ENCODE results near the gene PABPN1.

Gene PABPN1

DNA sequence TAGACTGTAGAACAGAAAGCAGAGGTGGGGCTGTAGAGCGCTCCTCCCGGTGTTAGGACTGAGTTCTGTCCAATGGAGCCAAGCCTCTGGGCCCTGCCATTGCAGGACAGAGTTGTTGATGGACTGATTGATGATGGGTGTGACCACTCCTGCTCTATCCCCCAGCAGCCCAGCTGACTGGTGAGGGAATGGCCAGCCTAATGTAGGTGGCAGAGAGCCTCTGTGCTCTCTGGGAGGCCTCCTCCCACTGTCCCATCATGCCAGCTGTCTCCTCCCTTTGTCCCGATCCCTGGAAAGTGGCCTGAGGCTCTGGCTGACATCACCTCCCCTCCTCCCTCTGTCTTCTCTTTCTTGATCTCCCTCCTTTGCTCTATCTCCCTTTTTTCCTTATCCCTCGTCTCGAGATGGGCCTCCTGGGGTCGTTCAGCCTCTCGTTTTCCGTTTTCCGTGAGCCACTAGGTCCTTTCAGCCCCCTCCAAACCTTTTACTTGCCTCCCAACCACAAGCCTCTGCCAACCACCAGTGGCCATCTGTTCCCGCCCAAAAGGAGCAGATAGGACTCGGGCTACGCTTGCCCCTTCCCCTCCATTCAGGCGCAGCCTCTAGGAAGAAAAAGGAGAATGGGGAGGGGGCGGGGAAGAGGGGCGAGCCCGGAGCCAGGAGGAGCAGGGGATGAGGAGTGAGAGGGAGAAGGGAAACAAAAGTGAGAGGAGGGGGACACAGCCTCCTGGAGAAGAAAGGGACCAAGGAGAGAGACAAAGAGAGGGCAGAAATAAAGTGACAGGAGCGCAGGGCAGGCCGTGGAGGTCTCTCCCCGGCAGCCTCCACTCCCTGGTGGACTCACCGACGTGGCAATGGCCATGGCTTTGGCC lies 43.1 kb downstream of the PABPN1 start:
- TF ChIP-seq, protein P1, sequence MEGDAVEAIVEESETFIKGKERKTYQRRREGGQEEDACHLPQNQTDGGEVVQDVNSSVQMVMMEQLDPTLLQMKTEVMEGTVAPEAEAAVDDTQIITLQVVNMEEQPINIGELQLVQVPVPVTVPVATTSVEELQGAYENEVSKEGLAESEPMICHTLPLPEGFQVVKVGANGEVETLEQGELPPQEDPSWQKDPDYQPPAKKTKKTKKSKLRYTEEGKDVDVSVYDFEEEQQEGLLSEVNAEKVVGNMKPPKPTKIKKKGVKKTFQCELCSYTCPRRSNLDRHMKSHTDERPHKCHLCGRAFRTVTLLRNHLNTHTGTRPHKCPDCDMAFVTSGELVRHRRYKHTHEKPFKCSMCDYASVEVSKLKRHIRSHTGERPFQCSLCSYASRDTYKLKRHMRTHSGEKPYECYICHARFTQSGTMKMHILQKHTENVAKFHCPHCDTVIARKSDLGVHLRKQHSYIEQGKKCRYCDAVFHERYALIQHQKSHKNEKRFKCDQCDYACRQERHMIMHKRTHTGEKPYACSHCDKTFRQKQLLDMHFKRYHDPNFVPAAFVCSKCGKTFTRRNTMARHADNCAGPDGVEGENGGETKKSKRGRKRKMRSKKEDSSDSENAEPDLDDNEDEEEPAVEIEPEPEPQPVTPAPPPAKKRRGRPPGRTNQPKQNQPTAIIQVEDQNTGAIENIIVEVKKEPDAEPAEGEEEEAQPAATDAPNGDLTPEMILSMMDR (IDR thresholded peaks at IDR 0.05; ENCODE audit: borderline replicate concordance, insufficient read depth, low read depth, low read length) = no peak
- H3K4me3 ChIP-seq (ENCODE audit: low read depth, low read length) = no peak overlapping the region

DNA sequence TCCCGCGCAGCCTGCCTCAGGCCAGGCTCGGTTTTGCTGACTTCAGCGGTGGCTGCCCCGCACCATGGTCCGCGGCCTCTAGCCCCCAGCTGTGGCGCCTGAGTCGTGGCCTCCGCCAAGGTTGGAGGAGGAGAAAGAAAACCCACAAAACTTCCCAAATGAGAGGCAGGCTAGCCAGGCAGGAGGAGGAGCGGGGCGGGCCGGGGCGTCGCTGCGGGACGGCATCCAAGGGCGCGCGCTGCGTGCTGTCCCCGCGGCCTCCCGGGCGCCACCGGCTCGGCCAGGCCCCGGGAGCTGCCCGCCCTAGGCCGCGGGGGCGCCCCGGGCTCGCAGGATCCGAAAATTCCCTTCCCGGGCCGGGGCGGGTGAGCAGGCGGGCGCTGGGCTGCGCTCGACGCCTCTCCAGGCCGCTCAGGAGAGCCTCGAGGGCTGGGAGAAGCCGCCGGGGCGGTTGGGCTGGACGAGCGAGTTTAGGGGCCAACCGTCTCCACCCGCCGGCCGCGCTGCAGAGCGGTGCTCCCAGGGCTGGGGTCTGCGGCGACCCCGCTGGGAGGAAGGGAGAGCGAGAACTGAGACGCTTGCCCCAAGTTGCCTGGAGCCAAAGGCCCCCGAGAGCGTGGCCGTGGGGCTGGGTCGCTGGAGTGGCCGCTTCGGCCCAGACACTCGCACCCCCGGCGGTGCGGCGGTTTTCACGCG lies 43.9 kb downstream of the PABPN1 start, which contains the start of gene EFS:
Gene EFS, minus strand, starts transcription at position 137 of the 696 bp plus-strand sequence. CDS start 147 bp downstream, outside the sequence.
- TF ChIP-seq, protein P1 (IDR thresholded peaks at IDR 0.05; ENCODE audit: borderline replicate concordance, insufficient read depth, low read depth, low read length) = no peak
- no peak within 1 kb of the TSS for H3K4me3 ChIP-seq (ENCODE audit: low read depth, low read length)

DNA sequence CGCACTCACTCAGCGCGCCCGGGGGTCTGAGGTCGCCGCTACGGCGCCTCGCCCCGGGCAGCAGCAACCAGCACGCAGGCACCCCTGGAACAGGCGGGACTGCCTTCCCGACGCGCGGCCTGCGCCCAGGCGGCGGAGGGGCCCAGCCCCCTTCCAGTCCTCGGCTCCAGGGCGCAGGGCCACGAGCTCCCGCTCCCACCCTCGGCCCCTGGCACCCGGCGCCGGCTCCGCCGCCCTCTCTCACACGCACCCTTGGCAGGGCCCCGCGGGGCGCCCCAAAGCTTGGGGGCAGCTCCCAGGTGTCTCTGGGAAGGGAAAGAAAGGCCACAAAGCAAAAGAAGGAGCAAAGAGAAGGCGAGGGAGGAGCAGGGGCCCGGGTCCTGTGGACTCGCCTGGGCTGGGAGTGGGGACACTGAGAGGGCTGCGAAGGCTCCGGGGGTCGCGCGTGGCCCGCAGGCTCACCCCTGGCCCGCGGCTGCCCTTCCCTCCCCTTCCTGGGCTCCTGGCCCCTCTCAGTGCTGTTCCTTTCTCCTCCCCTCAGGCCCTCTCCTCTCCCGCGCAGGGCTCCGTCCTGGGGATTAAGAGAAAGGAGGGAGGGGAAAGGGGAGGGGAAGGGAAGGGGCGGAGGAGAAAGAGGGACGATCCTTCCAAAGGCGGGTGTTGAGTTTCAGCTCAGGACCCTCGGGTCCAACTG lies 44.6 kb downstream of the PABPN1 start:
- TF ChIP-seq, protein P1 (IDR thresholded peaks at IDR 0.05; ENCODE audit: borderline replicate concordance, insufficient read depth, low read depth, low read length) = no peak
- no peak overlapping the region for H3K4me3 ChIP-seq (ENCODE audit: low read depth, low read length)

DNA sequence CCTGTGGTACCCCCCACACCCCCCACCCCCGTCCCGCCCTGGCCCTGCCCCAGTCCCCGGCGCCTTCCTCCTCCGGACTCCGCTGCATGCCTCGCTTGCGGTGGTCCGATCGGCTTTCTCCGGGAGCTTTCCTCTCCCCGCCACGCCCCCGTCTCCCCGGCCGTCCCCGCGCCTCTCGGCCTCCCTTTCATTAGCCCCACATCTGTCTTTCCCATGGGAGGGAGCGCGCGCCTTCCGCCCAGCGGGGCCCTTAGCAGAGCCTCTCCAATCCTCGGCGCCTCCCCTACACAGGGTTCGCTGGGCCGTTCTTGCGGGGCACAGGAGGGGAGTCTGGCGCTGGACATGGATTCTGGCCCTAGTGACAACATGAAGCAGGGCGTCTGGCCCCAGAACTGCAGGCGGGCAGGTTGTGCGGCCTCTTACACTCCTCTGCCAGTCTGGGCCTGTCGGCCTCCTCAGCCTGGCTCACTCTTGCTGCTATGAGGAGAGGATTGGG lies 45.2 kb downstream of the PABPN1 start:
- H3K4me3 ChIP-seq (ENCODE audit: low read depth, low read length) = no peak overlapping the region

DNA sequence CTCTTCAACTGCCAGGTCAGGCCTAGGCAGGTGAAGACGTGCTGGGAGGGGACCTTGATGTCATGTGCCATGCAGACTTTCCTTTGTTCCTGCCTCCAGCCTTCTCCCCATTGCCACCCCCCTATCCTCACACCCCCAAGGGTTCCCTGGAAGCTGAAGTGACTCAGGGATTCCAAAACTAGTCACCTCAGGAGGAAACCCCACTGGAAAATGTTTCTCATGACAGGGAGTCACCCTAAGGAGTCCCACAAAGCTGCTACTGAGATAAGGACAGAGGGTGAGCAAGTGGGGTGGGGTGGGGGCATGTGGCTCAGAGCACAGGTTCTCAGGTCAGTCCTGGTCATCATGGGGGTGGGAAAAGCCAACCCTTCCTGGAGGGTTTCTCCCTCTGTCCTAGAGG lies 49.0 kb downstream of the PABPN1 start:
- no peak overlapping the region for H3K4me3 ChIP-seq (ENCODE audit: low read depth, low read length)
- TF ChIP-seq, protein P1 (IDR thresholded peaks at IDR 0.05; ENCODE audit: borderline replicate concordance, insufficient read depth, low read depth, low read length) = no peak

More for the DNA sequence above, 45.2 kb downstream of the PABPN1 start:
- TF ChIP-seq, protein P1 (IDR thresholded peaks at IDR 0.05; ENCODE audit: borderline replicate concordance, insufficient read depth, low read depth, low read length) = no peak

DNA sequence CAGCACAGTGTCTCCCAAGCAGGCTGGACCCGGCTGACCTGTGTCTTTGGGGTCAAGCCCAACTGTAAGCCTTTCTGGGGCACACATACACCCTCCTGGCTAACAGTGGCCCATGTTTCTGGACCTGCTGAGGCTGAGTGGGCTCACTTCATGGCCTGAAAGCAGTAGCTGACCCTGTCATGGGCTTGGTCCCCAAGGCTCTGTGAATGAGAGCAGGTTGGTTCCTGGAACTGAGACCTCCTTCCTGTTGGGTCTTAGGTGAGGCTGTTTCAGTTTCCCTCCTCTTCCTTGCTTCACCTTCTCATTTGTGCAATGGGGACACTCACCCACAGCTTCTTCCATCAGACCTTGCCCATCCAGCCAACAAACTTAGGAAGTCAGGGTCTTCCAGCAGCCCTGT lies 50.6 kb downstream of the PABPN1 start:
- no peak overlapping the region for H3K4me3 ChIP-seq (ENCODE audit: low read depth, low read length)
- TF ChIP-seq, protein P1 (IDR thresholded peaks at IDR 0.05; ENCODE audit: borderline replicate concordance, insufficient read depth, low read depth, low read length) = no peak

Measured in GM12875 (cell line).